K562 (cell line): ENCODE measurements around the gene XPO6. TPM values are rescaled to one million over a fixed set of nuclear protein-coding genes. Genes with fewer than 3 reads are reported as not detected.
A peak's percentile ranks its signal among the peaks of the same experiment; 100 is the strongest.

Experiments
- ATAC-seq: fragments of 200-7000 bp; cut with Tn5 transposase; 3 replicates; pipeline ENCODE4 v1.9.1; 2020; ENCODE audit warnings: moderate library complexity
- BruUV-seq: library from RNA; stranded (reverse); fragments of 400-500 nt; replicated peaks from 2 replicates; lab custom pipeline; 2021; lab: Mats Ljungman, UMichigan
- CTCF ChIA-PET: fragments of 300-600 bp; formaldehyde crosslinking; extraction: SDS; loops from one replicate; lab custom pipeline; 2021; ENCODE audit warnings: low intra/inter-chr PET ratio; lab: Yijun Ruan, JAX
- POLR2A ChIA-PET: fragments of 300-600, 350-650 bp; sonication (Branson Sonifier 250); formaldehyde crosslinking; extraction: SDS; loops from one replicate; lab custom pipeline; 2021; ENCODE audit warnings: antibody characterized with exemption, inconsistent platforms; lab: Yijun Ruan, JAX
- DNase-seq, 4 experiments: peaks; one replicate each; pipeline versions ENCODE4 v3.0.0 to v3.0.0-alpha.2; 2011 to 2018; ENCODE audit warnings: low spot score in 3 of 4, mixed read lengths in 3 of 4; ENCODE audit errors: extremely low read depth in 1 of 4
- FAIRE-seq: peaks from 2 replicates; lab custom pipeline; 2011; peaks lifted over from hg19 to GRCh38; lab: Jason Lieb, UNC
- H2AFZ ChIP-seq: 2 replicates; pipeline ENCODE4 v1.6.0; 2011; ENCODE audit warnings: low read depth, low read length, control low read depth, inconsistent platforms
- H3K27ac ChIP-seq: fragments of 200-600 bp; 3 replicates; pipeline ENCODE4 v1.8.0; 2011; ENCODE audit warnings: low read depth, mild to moderate bottlenecking, control low read depth, inconsistent platforms, low read length, moderate library complexity, mixed read lengths; ENCODE audit errors: extremely low read depth
- H3K27me3 ChIP-seq, 2 experiments: fragments of 300-600 bp in 1 of 2; 2 replicates in 1 of 2; 3 replicates in 1 of 2; pipeline versions ENCODE4 v1.6.0 to v1.8.0; 2011; ENCODE audit warnings: inconsistent platforms in 2 of 2, low read length in 2 of 2, mild to moderate bottlenecking in 1 of 2, mixed read lengths in 1 of 2, moderate library complexity in 1 of 2; ENCODE audit not compliant: control insufficient read depth in 2 of 2, insufficient read depth in 2 of 2
- H3K36me3 ChIP-seq: fragments of 300-600 bp; 3 replicates; pipeline ENCODE4 v1.8.0; 2011; ENCODE audit warnings: mild to moderate bottlenecking, low read length, inconsistent platforms; ENCODE audit not compliant: control insufficient read depth, insufficient read depth
- H3K4me1 ChIP-seq, 2 experiments: fragments of 200-600 bp in 1 of 2; replicated peaks in 1 of 2; 2 replicates in 1 of 2; 3 replicates in 1 of 2; pipeline versions ENCODE4 v1.5.1 to v1.8.0; 2011; ENCODE audit warnings: inconsistent platforms in 2 of 2, low read length in 2 of 2, mild to moderate bottlenecking in 1 of 2, mixed read lengths in 1 of 2, moderate library complexity in 1 of 2; ENCODE audit not compliant: control insufficient read depth in 2 of 2, insufficient read depth in 2 of 2
- H3K4me2 ChIP-seq: 2 replicates; pipeline ENCODE4 v1.6.1; 2011; ENCODE audit warnings: low read length, control low read depth, inconsistent platforms, mixed read lengths; ENCODE audit not compliant: insufficient read depth
- H3K4me3 ChIP-seq: fragments of 200-600 bp; sonication (generic), shearing (Covaris generic); 2 replicates; pipeline ENCODE4 v1.5.1; 2016; ENCODE audit warnings: control low read depth, inconsistent platforms
- H3K79me2 ChIP-seq: fragments of 200-600 bp; 3 replicates; pipeline ENCODE4 v1.8.0; 2011; ENCODE audit warnings: low read length, inconsistent platforms; ENCODE audit not compliant: control insufficient read depth, insufficient read depth
- H3K9ac ChIP-seq, 2 experiments: 2 replicates each; pipeline versions ENCODE4 v1.6.0 to v1.6.1; 2011; ENCODE audit warnings: low read depth in 2 of 2, low read length in 2 of 2, control low read depth in 1 of 2, inconsistent platforms in 1 of 2, mild to moderate bottlenecking in 1 of 2, mixed read lengths in 1 of 2; ENCODE audit not compliant: insufficient read depth in 1 of 2
- H3K9me1 ChIP-seq: one replicate; pipeline ENCODE4 v1.6.0; 2011; ENCODE audit warnings: inconsistent platforms, mild to moderate bottlenecking, low read length, moderate library complexity; ENCODE audit not compliant: control insufficient read depth, insufficient read depth
- H3K9me3 ChIP-seq: replicated peaks from 2 replicates; pipeline ENCODE4 v1.5.1; 2011; ENCODE audit warnings: low read depth, low read length, inconsistent platforms; ENCODE audit not compliant: control insufficient read depth, insufficient read depth
- H4K20me1 ChIP-seq: replicated peaks from 2 replicates; pipeline ENCODE4 v1.6.1; 2011; ENCODE audit warnings: low read length, inconsistent platforms, mixed read lengths; ENCODE audit not compliant: control insufficient read depth, insufficient read depth
- EGR1 ChIP-seq: fragments of 450-650 bp; conservative IDR thresholded peaks from 2 replicates; pipeline ENCODE4 v1.6.1; 2017; ENCODE audit warnings: mild to moderate bottlenecking
- GABPA ChIP-seq: fragments of 200-800 bp; sonication (Bioruptor generic); conservative IDR thresholded peaks from 2 replicates; pipeline ENCODE4 v1.6.1; 2016; ENCODE audit warnings: low read depth, missing genetic modification characterization, missing compliant biosample characterization
- GATAD2B ChIP-seq: fragments of 450-650 bp; IDR thresholded peaks from 2 replicates; pipeline ENCODE4 v1.6.1; 2017; ENCODE audit warnings: mild to moderate bottlenecking, borderline replicate concordance
- KDM5B ChIP-seq: fragments of 200-600 bp; sonication (generic); IDR thresholded peaks from 2 replicates; pipeline ENCODE4 v1.6.1; 2012; ENCODE audit warnings: low read depth, mild to moderate bottlenecking, moderate library complexity, low read length, control low read depth, inconsistent platforms; ENCODE audit not compliant: insufficient replicate concordance
- POLR2B ChIP-seq: fragments of 450-650 bp; IDR thresholded peaks from 2 replicates; pipeline ENCODE4 v1.6.1; 2018; ENCODE audit warnings: low read depth; ENCODE audit not compliant: partially characterized antibody
- SP2 ChIP-seq: IDR thresholded peaks from 2 replicates; pipeline ENCODE4 v1.6.1; 2011; ENCODE audit warnings: mild to moderate bottlenecking, low read depth, low read length, moderate library complexity; ENCODE audit not compliant: poor library complexity, severe bottlenecking; ENCODE audit errors: extremely low read depth
- SPI1 ChIP-seq: IDR thresholded peaks from 2 replicates; pipeline ENCODE4 v1.6.1; 2011; ENCODE audit warnings: low read depth, low read length, control low read depth, borderline replicate concordance
- ZC3H8 ChIP-seq: fragments of 450-650 bp; IDR thresholded peaks from 2 replicates; pipeline ENCODE4 v1.6.1; 2017
- ZNF184 ChIP-seq: sonication (generic); formaldehyde crosslinking; IDR thresholded peaks from 2 replicates; pipeline ENCODE4 v1.5.0; 2020; ENCODE audit warnings: missing genetic modification reagents
- ZNF384 ChIP-seq: IDR thresholded peaks from 2 replicates; pipeline ENCODE4 v1.6.1; 2012; ENCODE audit warnings: low read depth, low read length, improper control_type of control experiment
- ZNF436 ChIP-seq: fragments of 250-450, 450-650 bp; sonication (Bioruptor Pico); formaldehyde crosslinking; IDR thresholded peaks from 2 replicates; pipeline ENCODE4 v1.7.0; 2020; ENCODE audit warnings: mild to moderate bottlenecking
- ZNF76 ChIP-seq: fragments of 250-450 bp; sonication (Bioruptor Pico); IDR thresholded peaks from 2 replicates; pipeline ENCODE4 v1.4.0; 2020; ENCODE audit warnings: mild to moderate bottlenecking, moderate library complexity, borderline replicate concordance
- WGBS: fragments of 100-300 bp; shearing (Covaris generic); methylation state at CpG from one replicate; pipeline ENCODE4 v1.1.6; 2016; ENCODE audit warnings: low coverage, mixed read lengths; ENCODE audit not compliant: insufficient coverage; ENCODE audit errors: missing lambda C conversion rate; 5-methylcytosine and 5-hydroxymethylcytosine counted together
- in situ Hi-C: fragments of 300-500 bp; cut with MboI; formaldehyde crosslinking; loops from 4 replicates; pipeline ENCODE4 v1.15.0; 2018; ENCODE audit warnings: inconsistent platforms, mixed read lengths
- intact Hi-C: fragments of 100-400 bp; cut with micrococcal nuclease; formaldehyde crosslinking; loops from 2 replicates; pipeline ENCODE4 v1.14.2; 2022
- polyA plus RNA-seq, 8 experiments: library from polyadenylated mRNA; depleted of rRNA in 4 of 8; stranded (reverse) in 5 of 8; unstranded in 3 of 8; fragments of >200 nt; fragmentation: Nextera tagmentation in 2 of 8; fragmentation: Illumina TruSeq in 1 of 8; extraction: Ambion mirVana in 2 of 8; extraction: Trizol in 1 of 8; gene quantifications; 2 replicates each; pipeline versions ENCODE4 v1.2.1 to v1.2.3, GENCODE V29; 2011 to 2014; ENCODE audit warnings: inconsistent platforms in 1 of 8, missing spikeins in 1 of 8
- total RNA-seq, 7 experiments: library from RNA; depleted of rRNA in 6 of 7; stranded (reverse); fragments of >200 nt in 6 of 7; fragmentation: Illumina TruSeq in 2 of 7; extraction: Trizol in 2 of 7; gene quantifications; 2 replicates each; pipeline versions ENCODE4 v1.2.1 to v1.2.3, GENCODE V29; 2011 to 2021; ENCODE audit warnings: low replicate concordance in 1 of 7

Gene XPO6
- total and polyA plus RNA-seq, 9 of the 15 experiments (the other 6 are each of a cell fraction or from before 2014, with no cell fraction given) = 11.2 to 196 (median 119) TPM

- H3K9ac ChIP-seq = no peak overlapping the region
Measured at GRCh38 chr16:28192806-28193529, 18.8 kb downstream of the XPO6 start.

More at GRCh38 chr16:28192806-28193529, 18.8 kb downstream of the XPO6 start:
- Histone ChIP-seq H3K36me3 (peaks cover 77% of the 10 kb centered on the region), H3K4me2 (no peak overlapping the region), H3K4me1 (peaks cover 3 to 10% of the 10 kb centered on the region in 2 experiments; a peak in 2 of 5 replicates), H3K27ac (no peak overlapping the region), H4K20me1 (peaks cover 25% of the 10 kb centered on the region), H3K9me1 (no peaks in the 10 kb centered on the region), H2AFZ (no peak overlapping the region), H3K79me2 (peaks cover 96% of the 10 kb centered on the region), H3K9me3 (no peaks in the 10 kb centered on the region; the same call in 1 of the 2 replicates), H3K4me3 (no peak overlapping the region), H3K27me3 (no peaks in the 10 kb centered on the region)
- intact Hi-C loops (no loop called here), in situ Hi-C loops (no loop called here)
- ChIA-PET CTCF (no interaction called here), POLR2A (interaction anchor here (1.7 to 3.5 kb wide), 4 partner anchors 10 to 18 kb away, joined by 6 to 21 read pairs (median 8); no protein-coding TSS in a partner anchor)
- no peak for DNase-seq
- peak; percentile 41; the same call in 1 of the 3 replicates for ATAC-seq
- TF ChIP-seq ZC3H8 = no peak
- no peak for TF ChIP-seq ZNF436 (CRISPR knock-in tag)
- no peak for TF ChIP-seq POLR2B
- peak; percentile 47; the same call in 1 of the 2 replicates for TF ChIP-seq SPI1
- no peak for TF ChIP-seq KDM5B
- TF ChIP-seq GABPA (tag) = 0 out of 2 replicates have a peak, but pooled peaks have one; percentile 17
- no peak for TF ChIP-seq GATAD2B
- TF ChIP-seq ZNF184 (CRISPR knock-in tag) = no peak
- TF ChIP-seq SP2 = no peak
- TF ChIP-seq EGR1 = peak; percentile 25; the same call in 1 of the 2 replicates
- no peak for TF ChIP-seq ZNF384
- no peak for TF ChIP-seq ZNF76 (CRISPR knock-in tag)
- 63% methylated on average over 10 of the region's 10 CpGs for WGBS
- FAIRE-seq = no peak
- BruUV-seq = no TSS peak
